PFSK-1 (cell line): ENCODE results near the gene BRI3.

Source experiments
- FOXP2 ChIP-seq: optimal IDR thresholded peaks from 2 replicates; pipeline ENCODE3; 2011; ENCODE audit warnings: borderline replicate concordance, control low read depth, inconsistent platforms; ENCODE audit not compliant: insufficient read depth; ENCODE audit errors: extremely low read length, extremely low read depth
- POLR2AphosphoS5 ChIP-seq: IDR thresholded peaks from 2 replicates; pipeline ENCODE4 v1.6.1; 2012; ENCODE audit warnings: low read depth, mild to moderate bottlenecking, control low read depth, low read length, moderate library complexity
- SIN3A ChIP-seq: IDR thresholded peaks from 2 replicates; pipeline ENCODE4 v1.6.1; 2012; ENCODE audit warnings: mild to moderate bottlenecking, low read length, moderate library complexity, borderline replicate concordance; ENCODE audit not compliant: insufficient read depth
- TAF1 ChIP-seq: IDR thresholded peaks from 2 replicates; pipeline ENCODE4 v1.6.1; 2012; ENCODE audit warnings: low read length, control low read depth, borderline replicate concordance; ENCODE audit not compliant: insufficient read depth
- TF ChIP-seq, protein P1 (sequence below), 2 experiments: IDR thresholded peaks; 2 replicates each; pipeline versions ENCODE4 v1.6.1 to v1.8.0; 2011 to 2012; ENCODE audit warnings: low read depth in 2 of 2, low read length in 2 of 2, control low read depth in 1 of 2, inconsistent platforms in 1 of 2, mild to moderate bottlenecking in 1 of 2, moderate library complexity in 1 of 2; ENCODE audit not compliant: insufficient read depth in 1 of 2

DNA sequence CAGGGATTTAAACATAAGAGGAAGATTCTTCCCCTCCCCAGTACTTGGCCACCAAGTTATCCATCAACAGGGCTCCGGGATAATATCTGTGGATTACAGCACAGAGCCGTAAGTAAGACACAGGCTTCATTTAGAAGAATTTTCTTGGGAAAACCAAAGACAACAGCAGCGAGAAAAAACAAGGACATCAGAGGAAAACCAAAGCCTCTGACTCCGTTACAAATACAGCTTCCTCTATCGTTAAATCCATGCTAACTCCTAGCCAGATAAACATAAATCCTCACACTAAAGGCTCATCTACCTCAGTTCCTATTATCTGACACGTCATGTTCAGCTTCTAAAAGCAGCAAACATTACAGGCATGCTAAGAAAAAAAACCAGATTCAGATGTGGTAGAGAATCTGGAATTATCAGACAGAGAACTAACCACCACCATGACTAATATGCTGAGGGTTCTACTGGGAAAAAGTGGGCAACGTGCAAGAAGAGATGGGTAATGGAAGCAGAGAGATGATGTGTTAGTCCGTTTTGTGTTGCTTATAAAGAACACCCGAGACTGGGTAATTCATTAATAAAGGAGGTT lies 48.4 kb downstream of the BRI3 start:
- TF ChIP-seq SIN3A (no peak), POLR2AphosphoS5 (no peak), TAF1 (no peak), FOXP2 (no peak)
- TF ChIP-seq, protein P1, sequence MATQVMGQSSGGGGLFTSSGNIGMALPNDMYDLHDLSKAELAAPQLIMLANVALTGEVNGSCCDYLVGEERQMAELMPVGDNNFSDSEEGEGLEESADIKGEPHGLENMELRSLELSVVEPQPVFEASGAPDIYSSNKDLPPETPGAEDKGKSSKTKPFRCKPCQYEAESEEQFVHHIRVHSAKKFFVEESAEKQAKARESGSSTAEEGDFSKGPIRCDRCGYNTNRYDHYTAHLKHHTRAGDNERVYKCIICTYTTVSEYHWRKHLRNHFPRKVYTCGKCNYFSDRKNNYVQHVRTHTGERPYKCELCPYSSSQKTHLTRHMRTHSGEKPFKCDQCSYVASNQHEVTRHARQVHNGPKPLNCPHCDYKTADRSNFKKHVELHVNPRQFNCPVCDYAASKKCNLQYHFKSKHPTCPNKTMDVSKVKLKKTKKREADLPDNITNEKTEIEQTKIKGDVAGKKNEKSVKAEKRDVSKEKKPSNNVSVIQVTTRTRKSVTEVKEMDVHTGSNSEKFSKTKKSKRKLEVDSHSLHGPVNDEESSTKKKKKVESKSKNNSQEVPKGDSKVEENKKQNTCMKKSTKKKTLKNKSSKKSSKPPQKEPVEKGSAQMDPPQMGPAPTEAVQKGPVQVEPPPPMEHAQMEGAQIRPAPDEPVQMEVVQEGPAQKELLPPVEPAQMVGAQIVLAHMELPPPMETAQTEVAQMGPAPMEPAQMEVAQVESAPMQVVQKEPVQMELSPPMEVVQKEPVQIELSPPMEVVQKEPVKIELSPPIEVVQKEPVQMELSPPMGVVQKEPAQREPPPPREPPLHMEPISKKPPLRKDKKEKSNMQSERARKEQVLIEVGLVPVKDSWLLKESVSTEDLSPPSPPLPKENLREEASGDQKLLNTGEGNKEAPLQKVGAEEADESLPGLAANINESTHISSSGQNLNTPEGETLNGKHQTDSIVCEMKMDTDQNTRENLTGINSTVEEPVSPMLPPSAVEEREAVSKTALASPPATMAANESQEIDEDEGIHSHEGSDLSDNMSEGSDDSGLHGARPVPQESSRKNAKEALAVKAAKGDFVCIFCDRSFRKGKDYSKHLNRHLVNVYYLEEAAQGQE (IDR thresholded peaks at IDR 0.05; ENCODE audit: insufficient read depth in 1 of 2, low read depth in 2 of 2, low read length in 2 of 2), result no peak
